Measurements from ENCODE around the gene PPM1A.

DNA sequence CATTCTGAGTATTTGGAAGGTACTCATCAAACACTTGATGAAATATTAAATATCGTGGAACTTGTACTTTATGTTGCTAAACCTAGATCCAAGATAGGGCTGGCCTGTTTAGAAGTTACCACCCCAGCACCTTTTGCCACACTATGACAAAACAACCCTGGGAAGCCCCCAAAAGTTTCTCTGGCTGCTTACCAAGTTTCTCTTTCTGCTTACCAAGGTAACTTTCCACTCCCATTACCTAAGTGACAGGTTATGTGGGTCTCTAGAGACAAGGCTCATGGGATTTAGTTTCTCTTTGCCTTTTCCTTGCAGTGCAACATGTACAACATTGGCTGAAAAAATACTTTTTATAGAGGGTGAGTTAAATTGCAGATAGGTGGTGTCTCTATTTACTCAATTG lies 28.9 kb upstream of the PPM1A start:
- TF ChIP-seq, protein P1, sequence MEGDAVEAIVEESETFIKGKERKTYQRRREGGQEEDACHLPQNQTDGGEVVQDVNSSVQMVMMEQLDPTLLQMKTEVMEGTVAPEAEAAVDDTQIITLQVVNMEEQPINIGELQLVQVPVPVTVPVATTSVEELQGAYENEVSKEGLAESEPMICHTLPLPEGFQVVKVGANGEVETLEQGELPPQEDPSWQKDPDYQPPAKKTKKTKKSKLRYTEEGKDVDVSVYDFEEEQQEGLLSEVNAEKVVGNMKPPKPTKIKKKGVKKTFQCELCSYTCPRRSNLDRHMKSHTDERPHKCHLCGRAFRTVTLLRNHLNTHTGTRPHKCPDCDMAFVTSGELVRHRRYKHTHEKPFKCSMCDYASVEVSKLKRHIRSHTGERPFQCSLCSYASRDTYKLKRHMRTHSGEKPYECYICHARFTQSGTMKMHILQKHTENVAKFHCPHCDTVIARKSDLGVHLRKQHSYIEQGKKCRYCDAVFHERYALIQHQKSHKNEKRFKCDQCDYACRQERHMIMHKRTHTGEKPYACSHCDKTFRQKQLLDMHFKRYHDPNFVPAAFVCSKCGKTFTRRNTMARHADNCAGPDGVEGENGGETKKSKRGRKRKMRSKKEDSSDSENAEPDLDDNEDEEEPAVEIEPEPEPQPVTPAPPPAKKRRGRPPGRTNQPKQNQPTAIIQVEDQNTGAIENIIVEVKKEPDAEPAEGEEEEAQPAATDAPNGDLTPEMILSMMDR (conservative IDR thresholded peaks at IDR 0.05) = no peak
- TF ChIP-seq ZFX (IDR thresholded peaks at IDR 0.05) = no peak
